Muscle layer of colon (tissue), 2 donors: ENCODE data around the gene SH3BP5L.

Experiments used
- H3K27ac ChIP-seq: one replicate; pipeline ENCODE4 v1.7.0; 2013; ENCODE audit warnings: low read depth, mild to moderate bottlenecking, low read length, moderate library complexity
- H3K27me3 ChIP-seq, 2 donors: one replicate each; pipeline ENCODE4 v1.7.0; 2013; ENCODE audit warnings: low read length in 2 of 2, mild to moderate bottlenecking in 2 of 2; ENCODE audit not compliant: insufficient read depth in 2 of 2, control insufficient read depth in 1 of 2
- H3K36me3 ChIP-seq: one replicate; pipeline ENCODE4 v1.7.0; 2013; ENCODE audit warnings: mild to moderate bottlenecking, low read length; ENCODE audit not compliant: insufficient read depth
- H3K4me1 ChIP-seq: one replicate; pipeline ENCODE4 v1.7.0; 2013; ENCODE audit warnings: mild to moderate bottlenecking, low read length; ENCODE audit not compliant: insufficient read depth
- H3K4me3 ChIP-seq, 2 donors: one replicate each; pipeline ENCODE4 v1.7.0; 2013; ENCODE audit warnings: low read length in 2 of 2, low read depth in 1 of 2, mild to moderate bottlenecking in 1 of 2, moderate library complexity in 1 of 2
- H3K9ac ChIP-seq: one replicate; pipeline ENCODE4 v1.7.0; 2013; ENCODE audit warnings: low read length
- H3K9me3 ChIP-seq: one replicate; pipeline ENCODE4 v1.7.0; 2013; ENCODE audit warnings: mild to moderate bottlenecking, low read length
- donor health status: abdominal sarcoma.
- donor health status: Adenocarcinoma of cecum.

SH3BP5L gene

DNA sequence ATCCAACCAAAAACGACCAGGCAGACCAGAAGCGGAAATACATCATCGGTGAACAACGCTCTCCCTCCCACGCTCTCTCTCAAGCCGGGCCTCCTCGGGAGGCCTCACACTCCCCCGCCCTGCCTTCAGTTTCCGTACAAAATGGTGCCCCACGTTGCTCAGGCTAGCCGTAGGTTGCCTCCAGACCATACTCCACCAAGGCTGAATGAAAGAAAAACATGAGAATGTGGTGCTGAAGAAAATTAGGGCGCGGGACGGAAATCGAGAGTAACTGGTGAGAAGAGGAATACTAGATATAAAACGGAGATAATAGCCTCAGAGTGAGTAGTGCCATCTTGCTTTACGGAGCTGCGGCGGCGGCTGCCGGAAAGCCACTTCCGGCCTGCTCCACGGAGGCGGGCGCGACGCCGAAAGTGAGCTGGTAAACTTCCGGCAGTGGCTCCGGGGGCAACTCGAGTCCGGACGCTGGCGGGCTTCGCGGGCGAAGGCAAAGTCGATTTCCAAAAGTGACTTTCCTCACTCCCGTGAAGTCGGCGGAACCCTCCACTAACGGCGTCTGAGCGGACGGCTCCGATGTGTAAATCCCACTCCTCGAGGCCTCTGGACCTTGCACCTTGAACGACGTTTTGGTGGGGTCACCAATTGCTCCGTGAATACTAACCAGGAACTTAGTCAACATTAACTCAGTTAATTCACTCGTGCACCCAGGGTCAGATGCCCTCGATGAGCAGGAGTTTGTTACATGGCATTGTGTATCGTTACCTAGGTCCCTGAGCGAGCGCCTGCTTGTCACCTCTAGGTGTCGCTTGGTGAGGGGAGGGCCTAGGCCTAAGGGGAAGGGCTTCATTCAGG lies at the start of gene SH3BP5L:
TSS of gene SH3BP5L (minus strand) at position 7 of the 852 bp plus-strand sequence. CDS start 980 bp downstream, outside the sequence.
- Histone ChIP-seq H3K4me3 (peak within 1 kb of the TSS; percentile 92 to 97), H3K36me3 (peaks cover 12% of the 10 kb centered on the region), H3K9ac (peak within 1 kb of the TSS; percentile 89), H3K27ac (peak within 1 kb of the TSS; percentile 87), H3K9me3 (no peaks in the 10 kb centered on the region), H3K27me3 (no peaks in the 10 kb centered on the region), H3K4me1 (peaks cover 51% of the 10 kb centered on the region)

DNA sequence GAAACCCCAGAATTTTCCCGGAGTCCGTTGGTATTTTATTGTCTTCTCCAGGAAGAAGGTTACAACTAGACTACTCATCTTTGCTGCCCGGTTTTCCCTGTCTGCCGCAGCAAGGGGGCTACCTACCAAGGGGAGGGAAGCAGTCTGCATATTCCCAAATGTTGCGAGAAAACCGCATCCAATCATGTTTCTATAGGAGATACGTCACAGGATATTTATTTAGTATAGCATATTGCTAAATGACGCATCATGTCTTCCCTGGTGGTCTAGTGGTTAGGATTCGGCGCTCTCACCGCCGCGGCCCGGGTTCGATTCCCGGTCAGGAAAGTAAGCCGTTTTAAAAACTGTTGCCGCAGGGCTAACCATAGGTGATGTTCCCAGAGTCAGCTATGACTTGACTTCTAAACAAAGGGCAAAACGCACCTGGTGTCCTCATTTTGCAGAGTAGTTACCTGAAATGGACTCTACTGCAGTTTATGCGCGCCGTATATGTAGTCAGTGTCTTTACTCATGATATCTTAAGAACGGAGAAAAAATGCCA lies 48.3 kb upstream of the SH3BP5L start:
- Histone ChIP-seq H3K9me3 (no peaks in the 10 kb centered on the region), H3K27ac (peak overlapping the region; percentile 77), H3K4me3 (peak overlapping the region; percentile 66 to 69), H3K36me3 (no peaks in the 10 kb centered on the region), H3K27me3 (no peaks in the 10 kb centered on the region), H3K4me1 (no peaks in the 10 kb centered on the region), H3K9ac (peak overlapping the region; percentile 96)

DNA sequence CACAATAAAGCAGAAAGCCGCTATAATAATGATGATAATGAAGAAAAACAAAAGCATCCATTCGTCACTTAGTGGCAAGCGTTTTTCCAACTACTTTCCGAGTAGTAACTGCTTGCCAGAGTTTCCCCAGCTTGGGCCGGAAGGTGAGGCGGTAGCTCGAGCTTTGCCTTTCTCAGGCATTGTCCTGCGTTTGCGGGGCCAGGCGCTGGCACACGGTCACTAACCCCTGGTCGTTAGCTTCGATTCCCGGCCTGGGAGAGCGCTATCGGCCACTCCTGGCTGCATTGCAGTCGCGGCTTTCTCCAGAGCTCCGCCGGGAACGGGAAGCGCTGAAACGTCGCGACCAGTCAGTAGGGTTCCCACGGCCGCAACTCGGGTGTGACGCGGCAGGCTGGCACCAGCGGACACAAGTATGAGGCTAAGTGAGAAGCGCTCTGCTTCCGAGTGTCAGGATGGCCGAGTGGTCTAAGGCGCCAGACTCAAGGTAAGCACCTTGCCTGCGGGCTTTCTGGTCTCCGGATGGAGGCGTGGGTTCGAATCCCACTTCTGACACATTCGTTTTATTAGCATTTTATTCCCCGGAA lies 47.8 kb upstream of the SH3BP5L start:
- Histone ChIP-seq H3K4me1 (no peaks in the 10 kb centered on the region), H3K4me3 (peak overlapping the region; percentile 66 to 69), H3K36me3 (no peaks in the 10 kb centered on the region), H3K9me3 (no peaks in the 10 kb centered on the region), H3K27me3 (no peaks in the 10 kb centered on the region), H3K27ac (peak overlapping the region; percentile 77), H3K9ac (peak overlapping the region; percentile 96)

DNA sequence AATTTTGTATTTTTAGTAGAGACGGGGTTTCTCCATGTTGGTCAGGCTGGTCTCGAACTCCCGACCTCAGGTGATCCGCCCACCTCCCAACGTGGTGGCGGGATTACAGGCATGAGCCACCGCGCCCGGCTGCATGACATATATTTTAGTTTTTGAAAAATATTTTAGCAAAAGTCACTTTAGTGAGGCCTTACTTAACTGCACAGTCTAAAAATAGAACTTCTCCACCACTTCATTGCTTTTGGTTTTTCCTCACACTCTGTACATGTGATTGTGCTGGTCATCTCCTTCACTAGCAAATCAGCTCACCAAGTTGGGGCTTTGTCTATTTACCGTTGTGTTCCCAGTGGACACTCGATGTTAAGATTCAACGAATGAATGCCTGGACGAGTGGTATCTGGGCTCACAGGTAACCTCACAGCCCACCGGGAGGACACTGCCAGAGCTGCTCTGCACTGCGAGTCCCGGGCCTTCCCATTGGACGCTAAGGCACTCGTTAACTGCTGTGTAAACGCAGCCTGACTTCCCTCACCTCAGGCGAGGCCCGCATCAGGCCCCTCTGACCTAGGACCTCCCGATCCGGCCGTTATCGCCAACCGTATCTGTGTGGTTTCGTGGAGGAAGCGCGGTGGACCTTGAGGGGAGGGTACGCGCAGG lies 47.2 kb upstream of the SH3BP5L start:
- no peaks in the 10 kb centered on the region for H3K36me3 ChIP-seq
- H3K27ac ChIP-seq, result peak overlapping the region; percentile 77
- no peaks in the 10 kb centered on the region for H3K9me3 ChIP-seq
- peak overlapping the region; percentile 96 for H3K9ac ChIP-seq
- no peaks in the 10 kb centered on the region for H3K27me3 ChIP-seq
- H3K4me1 ChIP-seq, result no peaks in the 10 kb centered on the region
- peak overlapping the region; percentile 66 to 69 for H3K4me3 ChIP-seq

DNA sequence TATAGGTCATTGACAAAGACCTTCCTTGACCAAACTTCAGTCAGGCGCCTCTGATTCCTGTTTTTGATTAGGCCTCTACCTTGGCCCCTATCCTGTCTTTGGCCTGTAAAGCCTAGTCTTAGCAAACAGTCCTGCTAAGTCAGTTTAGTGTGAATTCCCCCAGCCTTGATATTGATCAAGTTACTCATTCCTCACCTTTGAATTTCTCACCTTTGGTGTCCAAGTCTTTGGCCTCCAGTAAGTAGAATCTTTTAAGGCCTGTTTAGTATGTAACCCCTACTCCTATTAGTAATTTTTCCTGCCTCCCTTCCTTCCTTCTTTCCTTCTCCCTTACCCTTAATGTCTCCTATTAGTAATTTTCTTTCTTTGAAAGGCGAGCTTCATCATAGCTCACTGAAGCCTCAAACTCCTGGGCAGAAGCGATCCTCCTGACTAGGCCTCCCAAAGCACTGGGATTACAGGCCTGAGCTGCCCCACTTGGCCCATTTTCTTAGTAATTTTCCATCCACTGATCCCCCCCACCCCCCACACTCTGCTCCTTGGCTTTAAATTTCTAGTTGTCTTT lies 46.2 kb upstream of the SH3BP5L start:
- no peaks in the 10 kb centered on the region for H3K4me1 ChIP-seq
- H3K4me3 ChIP-seq, result no peak overlapping the region
- no peaks in the 10 kb centered on the region for H3K27me3 ChIP-seq
- no peak overlapping the region for H3K27ac ChIP-seq
- no peak overlapping the region for H3K9ac ChIP-seq
- no peaks in the 10 kb centered on the region for H3K36me3 ChIP-seq
- H3K9me3 ChIP-seq, result no peaks in the 10 kb centered on the region

DNA sequence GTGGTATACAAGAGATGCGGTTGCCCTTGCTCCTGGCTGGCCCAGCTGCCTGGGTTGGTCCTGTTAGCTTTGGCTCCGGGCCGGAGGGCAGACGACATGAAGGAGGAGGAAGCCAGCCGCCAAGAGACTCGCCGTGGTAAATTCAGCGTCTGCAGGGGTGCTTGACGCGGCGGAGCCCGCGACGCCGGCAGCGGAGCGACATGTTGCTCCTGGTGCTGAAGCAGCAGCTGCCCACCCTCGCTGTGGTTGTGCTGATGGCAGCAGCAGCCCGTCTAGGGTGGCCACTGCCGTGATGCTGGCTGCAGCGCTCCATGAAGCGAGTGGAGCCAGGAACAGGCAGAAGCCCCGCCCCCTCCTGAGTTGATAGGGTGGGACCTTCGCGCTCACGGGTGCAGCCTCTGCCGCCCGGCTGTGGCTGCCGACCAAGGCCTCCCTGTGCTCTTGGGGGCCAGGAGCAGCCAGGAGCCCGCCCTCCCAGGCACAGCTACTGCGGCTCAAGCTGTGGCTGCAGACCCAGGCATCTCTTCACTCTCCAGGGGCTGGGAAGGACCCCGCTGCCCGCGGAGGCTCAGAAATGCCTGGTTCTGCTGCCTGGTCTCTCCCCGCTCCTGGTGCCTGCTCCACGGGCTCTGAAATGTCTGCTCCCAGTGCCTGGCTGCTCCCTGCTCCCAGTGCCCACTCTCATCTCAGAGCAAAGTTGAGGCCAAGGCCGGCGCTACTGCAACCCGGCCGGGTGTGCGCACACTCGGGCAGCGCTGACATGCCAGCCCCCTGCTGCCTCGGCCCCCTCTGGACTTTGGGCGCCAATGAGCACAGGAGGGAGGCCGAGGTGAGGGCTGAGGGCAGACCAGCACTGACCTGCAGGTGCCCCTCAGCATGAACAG lies 37.5 kb upstream of the SH3BP5L start:
- Histone ChIP-seq H3K4me1 (peaks cover 12% of the 10 kb centered on the region), H3K9me3 (no peaks in the 10 kb centered on the region), H3K27me3 (no peaks in the 10 kb centered on the region), H3K9ac (no peak overlapping the region), H3K27ac (peak overlapping the region; percentile 61), H3K4me3 (peak overlapping the region; percentile 17 to 48), H3K36me3 (no peaks in the 10 kb centered on the region)

DNA sequence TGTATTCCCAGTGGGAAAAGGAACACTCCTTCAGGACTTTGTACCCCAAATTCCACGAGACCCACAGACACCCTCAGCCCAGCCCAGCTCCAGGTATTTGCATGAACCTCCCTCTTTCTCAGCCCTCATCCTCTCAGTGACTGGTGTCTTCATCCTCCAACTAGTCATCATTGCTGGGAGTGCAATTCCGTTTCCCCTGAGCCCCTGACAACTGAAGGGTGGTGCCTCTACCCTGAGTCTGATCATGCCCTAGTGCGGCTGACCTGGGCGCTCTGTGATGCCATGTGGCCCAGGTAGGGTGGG lies 36.9 kb upstream of the SH3BP5L start:
- Histone ChIP-seq H3K9me3 (no peaks in the 10 kb centered on the region), H3K27me3 (no peaks in the 10 kb centered on the region), H3K27ac (no peak overlapping the region), H3K4me1 (peaks cover 16% of the 10 kb centered on the region), H3K4me3 (peak overlapping the region; percentile 17 to 48), H3K36me3 (no peaks in the 10 kb centered on the region), H3K9ac (no peak overlapping the region)

DNA sequence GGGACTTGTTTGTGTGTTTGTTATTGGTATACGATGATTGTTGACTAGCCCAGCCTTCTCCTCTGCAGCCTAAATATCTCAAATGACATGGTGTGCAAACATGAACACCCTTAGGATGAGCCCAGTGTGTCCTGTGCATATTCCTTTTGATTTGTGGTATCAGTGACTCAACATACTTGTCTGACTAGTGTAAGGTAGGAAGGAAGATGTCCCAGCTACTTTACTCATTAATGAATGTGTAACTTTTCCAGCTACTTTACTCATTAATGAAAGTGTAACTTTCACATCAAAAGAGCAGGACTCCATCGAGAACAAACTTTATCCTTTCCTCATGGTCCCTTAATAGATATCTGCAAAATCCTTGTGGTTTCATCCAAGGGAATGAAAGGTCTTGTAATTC lies 35.9 kb upstream of the SH3BP5L start:
- no peaks in the 10 kb centered on the region for H3K36me3 ChIP-seq
- no peaks in the 10 kb centered on the region for H3K27me3 ChIP-seq
- no peak overlapping the region for H3K9ac ChIP-seq
- peaks cover 23% of the 10 kb centered on the region for H3K4me1 ChIP-seq
- H3K9me3 ChIP-seq, result no peaks in the 10 kb centered on the region
- no peak overlapping the region for H3K27ac ChIP-seq
- H3K4me3 ChIP-seq, result no peak overlapping the region

DNA sequence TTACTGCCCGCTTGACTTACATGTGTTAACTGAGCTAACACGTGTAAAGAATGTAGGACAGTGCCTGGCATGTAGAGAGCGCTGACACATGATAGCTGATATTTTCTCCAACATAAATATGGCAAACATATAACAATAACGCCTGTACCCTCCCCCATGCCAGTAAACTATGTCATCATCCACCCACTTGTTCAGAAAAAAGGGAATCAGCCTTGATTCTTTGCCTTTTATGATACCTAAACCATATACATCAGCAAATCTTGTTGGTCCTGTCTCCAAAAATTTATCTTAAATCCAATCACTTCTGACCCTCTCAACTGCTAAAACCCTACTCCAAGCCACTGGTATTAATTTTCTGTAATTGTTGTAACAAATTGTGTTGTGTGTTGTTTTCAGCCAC lies 34.3 kb upstream of the SH3BP5L start:
- H3K27ac ChIP-seq, result no peak overlapping the region
- H3K36me3 ChIP-seq, result peaks cover 7% of the 10 kb centered on the region
- no peak overlapping the region for H3K9ac ChIP-seq
- peak overlapping the region in 1 of 2 donors; percentile 83 for H3K4me3 ChIP-seq
- H3K4me1 ChIP-seq, result peaks cover 23% of the 10 kb centered on the region
- no peaks in the 10 kb centered on the region for H3K9me3 ChIP-seq
- no peaks in the 10 kb centered on the region for H3K27me3 ChIP-seq

DNA sequence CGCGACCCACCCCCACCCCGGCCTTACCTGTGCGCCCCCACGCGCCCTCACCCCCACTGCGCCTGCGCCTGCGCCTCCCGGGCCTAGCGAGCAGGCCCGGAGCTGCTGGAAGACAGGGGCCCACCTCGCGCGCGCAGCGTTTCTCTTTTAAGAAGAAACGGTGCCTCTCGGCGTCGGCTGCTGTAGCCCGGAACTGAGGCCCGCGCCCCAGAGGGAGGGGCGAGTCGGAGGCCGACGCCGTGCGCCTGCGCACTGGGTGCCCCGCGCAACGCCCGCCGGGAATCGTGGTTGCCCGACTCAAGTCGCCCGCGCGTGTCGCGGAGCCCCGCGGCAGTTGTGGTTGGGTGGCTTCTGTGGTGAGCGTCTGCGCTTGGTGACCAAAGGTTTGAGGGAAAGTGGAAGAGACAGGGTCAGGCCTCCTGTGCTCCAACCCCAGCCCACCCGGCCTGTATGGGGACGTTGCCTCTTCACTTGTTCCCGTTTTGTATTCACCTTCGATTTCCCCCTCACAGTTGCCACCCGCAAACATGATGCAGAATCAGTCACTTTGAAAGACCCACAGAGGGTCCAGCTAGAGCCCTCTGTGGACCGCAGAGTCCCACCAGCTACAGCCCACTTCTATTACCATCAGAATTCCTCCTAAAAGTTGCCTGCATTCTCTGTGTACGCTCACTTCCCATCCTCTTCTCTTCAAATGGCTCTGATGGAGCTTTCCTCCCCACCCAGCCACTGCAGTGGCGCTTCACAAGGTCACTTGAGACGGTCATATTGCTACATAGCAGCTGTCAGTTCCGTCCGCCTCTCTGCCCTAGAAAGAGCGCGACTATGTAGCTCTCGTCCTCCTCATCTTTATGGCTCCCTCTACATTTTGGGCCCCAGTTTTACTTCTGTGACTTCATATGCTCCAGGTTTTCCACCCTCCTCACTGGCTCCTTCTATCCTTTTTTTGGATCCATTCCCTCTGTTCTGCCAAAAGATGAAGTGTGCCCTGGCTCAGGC lies 33.5 kb upstream of the SH3BP5L start, which contains the start of gene ZNF692:
TSS of gene ZNF692 (minus strand) at position 195 of the 999 bp plus-strand sequence. CDS start 776 bp downstream, outside the sequence.
- no peaks in the 10 kb centered on the region for H3K9me3 ChIP-seq
- peak within 1 kb of the TSS; percentile 45 to 83 for H3K4me3 ChIP-seq
- peak within 1 kb of the TSS; percentile 62 for H3K9ac ChIP-seq

More for the DNA sequence above, 33.5 kb upstream of the SH3BP5L start, which contains the start of gene ZNF692:
- H3K4me1 ChIP-seq, result peaks cover 23% of the 10 kb centered on the region
- H3K36me3 ChIP-seq, result peaks cover 15% of the 10 kb centered on the region
- peak within 1 kb of the TSS; percentile 99 for H3K27ac ChIP-seq
- no peaks in the 10 kb centered on the region for H3K27me3 ChIP-seq
